ENCODE measurements around the gene CDK5. TPM values are rescaled to one million over a fixed set of nuclear protein-coding genes. Genes with fewer than 3 reads are reported as not detected.

CDK5 gene
- total RNA-seq, 1 donor from 2014 or later, result 47.9 TPM

DNA sequence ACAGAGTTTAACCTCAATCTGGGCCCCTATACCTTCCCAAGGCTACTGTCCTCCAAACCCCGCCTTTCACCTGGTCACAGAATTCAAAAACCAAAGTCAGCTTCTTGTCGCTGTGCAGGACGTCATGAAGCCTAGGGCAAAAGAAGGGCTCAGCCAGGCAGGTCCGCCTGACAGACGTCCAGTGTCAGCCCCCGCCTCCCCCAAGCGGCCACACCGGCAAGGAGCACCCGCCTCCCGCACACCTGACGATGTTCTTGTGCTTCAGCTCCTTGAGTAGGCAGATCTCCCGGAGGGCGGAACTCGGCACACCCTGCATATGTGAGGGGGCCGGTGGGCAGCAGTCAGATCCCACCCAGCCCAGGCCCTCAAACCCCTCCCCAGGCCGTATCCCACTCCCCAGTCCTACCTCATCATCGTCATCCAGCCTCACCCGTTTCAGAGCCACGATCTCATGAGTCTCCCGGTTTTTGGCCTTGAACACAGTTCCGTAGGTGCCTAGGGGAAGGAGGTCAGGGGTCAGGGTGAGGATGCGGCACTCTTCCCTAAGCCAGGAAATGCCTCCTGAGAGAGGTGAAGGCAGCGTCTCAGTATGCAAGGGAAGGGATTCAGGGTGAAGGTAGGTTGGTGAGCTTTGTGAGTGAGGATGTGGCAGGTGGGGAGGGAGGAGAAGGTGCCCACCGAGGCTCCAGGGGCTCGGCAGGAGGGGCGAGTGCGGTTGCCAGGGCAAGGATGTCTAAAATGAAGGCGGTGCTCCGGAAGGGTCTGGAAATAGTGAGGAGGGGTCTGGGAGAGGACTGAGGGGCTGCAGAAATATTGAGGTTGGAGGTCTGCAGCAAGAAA is 811 bp downstream of the CDK5 start:
- H3K27ac ChIP-seq (ENCODE audit: low read depth, low read length), result no peak overlapping the region
- H3K36me3 Mint-ChIP-seq (ENCODE audit: low read depth, unreplicated experiment), result peaks cover 18% of the 10 kb centered on the region
- no peak for FAIRE-seq

DNA sequence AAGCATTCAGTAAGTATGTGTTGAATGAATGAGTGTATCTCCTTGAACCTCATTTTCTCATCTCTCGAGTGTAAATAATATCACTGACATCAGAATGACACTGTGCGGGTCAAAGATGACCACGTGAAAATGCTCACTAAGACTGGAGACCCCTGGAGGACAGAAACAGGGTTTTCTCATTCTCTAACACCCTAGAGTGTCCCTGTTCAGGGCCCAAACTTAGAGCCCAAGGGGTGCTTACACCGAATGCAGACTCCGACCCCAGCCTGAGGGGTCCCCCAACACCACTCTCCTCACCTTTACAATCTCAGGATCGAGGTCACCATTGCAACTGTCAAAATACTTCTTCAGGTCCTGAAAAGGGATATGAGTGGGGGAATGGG is 1.4 kb downstream of the CDK5 start:
- DNase-seq (ENCODE audit: low read depth), result no peak
- H3K9me3 ChIP-seq (ENCODE audit: insufficient read depth, low read depth, low read length), result no peaks in the 10 kb centered on the region
- peak overlapping the region; percentile 87 for H3K27ac Mint-ChIP-seq (ENCODE audit: unreplicated experiment)
- H3K27me3 Mint-ChIP-seq (ENCODE audit: low read depth, unreplicated experiment), result peaks cover 10% of the 10 kb centered on the region
- H3K36me3 ChIP-seq (ENCODE audit: insufficient read depth, low read length), result no peaks in the 10 kb centered on the region
- H2AFZ ChIP-seq (ENCODE audit: low read depth, low read length), result no peak overlapping the region
- H3K4me3 Mint-ChIP-seq (ENCODE audit: unreplicated experiment), result peak overlapping the region; percentile 94
- H3K27ac ChIP-seq (ENCODE audit: low read depth, low read length), result no peak overlapping the region
- TF ChIP-seq, protein P1, sequence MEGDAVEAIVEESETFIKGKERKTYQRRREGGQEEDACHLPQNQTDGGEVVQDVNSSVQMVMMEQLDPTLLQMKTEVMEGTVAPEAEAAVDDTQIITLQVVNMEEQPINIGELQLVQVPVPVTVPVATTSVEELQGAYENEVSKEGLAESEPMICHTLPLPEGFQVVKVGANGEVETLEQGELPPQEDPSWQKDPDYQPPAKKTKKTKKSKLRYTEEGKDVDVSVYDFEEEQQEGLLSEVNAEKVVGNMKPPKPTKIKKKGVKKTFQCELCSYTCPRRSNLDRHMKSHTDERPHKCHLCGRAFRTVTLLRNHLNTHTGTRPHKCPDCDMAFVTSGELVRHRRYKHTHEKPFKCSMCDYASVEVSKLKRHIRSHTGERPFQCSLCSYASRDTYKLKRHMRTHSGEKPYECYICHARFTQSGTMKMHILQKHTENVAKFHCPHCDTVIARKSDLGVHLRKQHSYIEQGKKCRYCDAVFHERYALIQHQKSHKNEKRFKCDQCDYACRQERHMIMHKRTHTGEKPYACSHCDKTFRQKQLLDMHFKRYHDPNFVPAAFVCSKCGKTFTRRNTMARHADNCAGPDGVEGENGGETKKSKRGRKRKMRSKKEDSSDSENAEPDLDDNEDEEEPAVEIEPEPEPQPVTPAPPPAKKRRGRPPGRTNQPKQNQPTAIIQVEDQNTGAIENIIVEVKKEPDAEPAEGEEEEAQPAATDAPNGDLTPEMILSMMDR (IDR thresholded peaks at IDR 0.05; ENCODE audit: insufficient read depth, low read depth, low read length), result no peak
- no peak for TF ChIP-seq EZH2 (IDR thresholded peaks at IDR 0.05; ENCODE audit: insufficient read depth, low read length)
- no peak overlapping the region for H3K4me3 ChIP-seq (ENCODE audit: insufficient read depth, low read depth, low read length)
- no peaks in the 10 kb centered on the region for H3K27me3 ChIP-seq (ENCODE audit: insufficient read depth, low read length)
- H3K4me1 ChIP-seq (ENCODE audit: insufficient read depth, low read length), result peaks cover 30% of the 10 kb centered on the region
- peaks cover 32% of the 10 kb centered on the region for H4K20me1 ChIP-seq (ENCODE audit: insufficient read depth, low read length)
- no peak for FAIRE-seq
- H3K9me3 Mint-ChIP-seq (ENCODE audit: unreplicated experiment), result peaks cover 1% of the 10 kb centered on the region
- peaks cover 23% of the 10 kb centered on the region for H3K4me1 Mint-ChIP-seq (ENCODE audit: low read depth, unreplicated experiment)
- peak overlapping the region; percentile 91 for H3K4me2 ChIP-seq (ENCODE audit: low read length)
- no peak overlapping the region for H3K9ac ChIP-seq (ENCODE audit: low read length)
- peaks cover 16% of the 10 kb centered on the region for H3K79me2 ChIP-seq (ENCODE audit: insufficient read depth, low read length)
- H3K36me3 Mint-ChIP-seq (ENCODE audit: low read depth, unreplicated experiment), result peaks cover 18% of the 10 kb centered on the region

More for the DNA sequence above, 811 bp downstream of the CDK5 start:
- Mint-ChIP-seq H3K27me3 (ENCODE audit: low read depth, unreplicated experiment) (peaks cover 10% of the 10 kb centered on the region), H3K9me3 (ENCODE audit: unreplicated experiment) (peaks cover 1% of the 10 kb centered on the region), H3K4me1 (ENCODE audit: low read depth, unreplicated experiment) (peaks cover 29% of the 10 kb centered on the region), H3K4me3 (ENCODE audit: unreplicated experiment) (peak overlapping the region; percentile 94), H3K27ac (ENCODE audit: unreplicated experiment) (peak overlapping the region; percentile 87)
- Histone ChIP-seq H3K27me3 (ENCODE audit: insufficient read depth, low read length) (no peaks in the 10 kb centered on the region), H2AFZ (ENCODE audit: low read depth, low read length) (peak overlapping the region; percentile 83), H3K79me2 (ENCODE audit: insufficient read depth, low read length) (peaks cover 22% of the 10 kb centered on the region), H3K9ac (ENCODE audit: low read length) (peak overlapping the region; percentile 65), H3K9me3 (ENCODE audit: insufficient read depth, low read depth, low read length) (no peaks in the 10 kb centered on the region), H4K20me1 (ENCODE audit: insufficient read depth, low read length) (peaks cover 35% of the 10 kb centered on the region), H3K36me3 (ENCODE audit: insufficient read depth, low read length) (no peaks in the 10 kb centered on the region), H3K4me2 (ENCODE audit: low read length) (peak overlapping the region; percentile 91), H3K4me3 (ENCODE audit: insufficient read depth, low read depth, low read length) (peak overlapping the region; percentile 80), H3K4me1 (ENCODE audit: insufficient read depth, low read length) (peaks cover 36% of the 10 kb centered on the region)
- TF ChIP-seq EZH2 (IDR thresholded peaks at IDR 0.05; ENCODE audit: insufficient read depth, low read length), result no peak
- TF ChIP-seq, protein P1 (IDR thresholded peaks at IDR 0.05; ENCODE audit: insufficient read depth, low read depth, low read length), result no peak
- no peak for DNase-seq (ENCODE audit: low read depth)

DNA sequence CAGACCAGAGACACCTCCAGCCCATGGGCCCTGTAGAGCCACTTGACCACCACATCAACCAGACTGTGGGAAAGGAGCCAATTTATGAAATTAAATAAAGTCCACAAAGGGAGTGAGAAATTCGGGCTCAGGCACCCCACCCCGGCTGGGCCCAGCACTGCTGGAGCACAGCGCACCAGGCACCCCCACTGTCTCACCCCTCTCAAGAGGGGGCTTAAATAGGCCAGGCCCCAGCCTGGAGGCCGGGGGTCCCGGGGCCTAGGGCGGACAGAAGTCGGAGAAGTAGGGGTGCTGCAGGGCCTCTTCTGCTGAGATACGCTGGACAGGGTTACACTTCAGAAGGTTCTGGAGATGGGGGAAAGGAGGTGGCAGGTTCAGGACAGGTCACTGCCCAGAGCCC is 3.9 kb downstream of the CDK5 start:
- H3K27me3 Mint-ChIP-seq (ENCODE audit: low read depth, unreplicated experiment), result peaks cover 18% of the 10 kb centered on the region
- TF ChIP-seq, protein P1 (IDR thresholded peaks at IDR 0.05; ENCODE audit: insufficient read depth, low read depth, low read length), result no peak
- TF ChIP-seq EZH2 (IDR thresholded peaks at IDR 0.05; ENCODE audit: insufficient read depth, low read length), result no peak
- FAIRE-seq, result no peak

More for the DNA sequence above, 3.9 kb downstream of the CDK5 start:
- peaks cover 17% of the 10 kb centered on the region for H3K4me1 ChIP-seq (ENCODE audit: insufficient read depth, low read length)
- peaks cover 1% of the 10 kb centered on the region for H3K9me3 Mint-ChIP-seq (ENCODE audit: unreplicated experiment)
- no peak overlapping the region for H2AFZ ChIP-seq (ENCODE audit: low read depth, low read length)
- H3K4me3 Mint-ChIP-seq (ENCODE audit: unreplicated experiment), result no peak overlapping the region
- peaks cover 21% of the 10 kb centered on the region for H3K36me3 Mint-ChIP-seq (ENCODE audit: low read depth, unreplicated experiment)
- no peak overlapping the region for H3K4me2 ChIP-seq (ENCODE audit: low read length)
- H3K27ac Mint-ChIP-seq (ENCODE audit: unreplicated experiment), result no peak overlapping the region
- no peaks in the 10 kb centered on the region for H3K79me2 ChIP-seq (ENCODE audit: insufficient read depth, low read length)
- peaks cover 27% of the 10 kb centered on the region for H4K20me1 ChIP-seq (ENCODE audit: insufficient read depth, low read length)
- no peak for DNase-seq (ENCODE audit: low read depth)
- H3K27ac ChIP-seq (ENCODE audit: low read depth, low read length), result no peak overlapping the region
- H3K4me1 Mint-ChIP-seq (ENCODE audit: low read depth, unreplicated experiment), result peaks cover 15% of the 10 kb centered on the region
- H3K4me3 ChIP-seq (ENCODE audit: insufficient read depth, low read depth, low read length), result no peak overlapping the region
- H3K36me3 ChIP-seq (ENCODE audit: insufficient read depth, low read length), result no peaks in the 10 kb centered on the region
- peaks cover 5% of the 10 kb centered on the region for H3K27me3 ChIP-seq (ENCODE audit: insufficient read depth, low read length)
- H3K9me3 ChIP-seq (ENCODE audit: insufficient read depth, low read depth, low read length), result no peaks in the 10 kb centered on the region
- H3K9ac ChIP-seq (ENCODE audit: low read length), result no peak overlapping the region
